GM18907 (cell line): ENCODE data around the gene FOXI1.

Experiments used
- ATAC-seq: cut with Tn5 transposase; IDR thresholded peaks from one replicate; pipeline ENCODE4 v1.9.1; 2021; ENCODE audit warnings: mild to moderate bottlenecking, moderate library complexity; ENCODE audit not compliant: unreplicated experiment

FOXI1 gene

GRCh38 chr5:170149206-170149515, 43.5 kb downstream of the FOXI1 start:
- no peak for ATAC-seq

GRCh38 chr5:170150713-170151096, 45.0 kb downstream of the FOXI1 start:
- no peak for ATAC-seq

- peak; percentile 80 for ATAC-seq
Observed at GRCh38 chr5:170151097-170151831, 45.6 kb downstream of the FOXI1 start.

GRCh38 chr5:170152767-170153166, 47.1 kb downstream of the FOXI1 start:
- no peak for ATAC-seq

GRCh38 chr5:170154297-170154696, 48.6 kb downstream of the FOXI1 start:
- peak; percentile 9 for ATAC-seq

- ATAC-seq, result peak; percentile 57
Observed at GRCh38 chr5:170154744-170155143, 49.0 kb downstream of the FOXI1 start.

GRCh38 chr5:170155771-170156170, 50.1 kb downstream of the FOXI1 start:
- no peak for ATAC-seq

GRCh38 chr5:170159101-170159698, 53.5 kb downstream of the FOXI1 start:
- ATAC-seq, result no peak
